Heart left ventricle (tissue), 16 donors: ENCODE measurements around the gene TRPC4. TPM values are rescaled to one million over a fixed set of nuclear protein-coding genes. Genes with fewer than 3 reads are reported as not detected.

Source experiments
- ATAC-seq, 4 donors: fragments of 200-7000 bp; cut with Tn5 transposase; one replicate each; pipeline ENCODE4 v1.9.1; 2020 to 2022; ENCODE audit warnings: moderate library complexity in 4 of 4, mild to moderate bottlenecking in 3 of 4, moderate number of reproducible peaks in 1 of 4
- DNase-seq, 5 donors: peaks; one replicate each; pipeline ENCODE4 v3.0.0-alpha.2; 2020
- H3K27ac ChIP-seq, 12 donors: fragments of 200-600 bp; sonication (generic) in 4 of 12; one replicate each; pipeline versions ENCODE4 v1.5.0 to v1.8.0; 2016 to 2022; ENCODE audit warnings: mild to moderate bottlenecking in 2 of 12
- H3K27me3 ChIP-seq, 9 donors: fragments of 200-600 bp; sonication (generic) in 2 of 9; one replicate each; pipeline versions ENCODE4 v1.5.1 to v1.8.0; 2016 to 2022; ENCODE audit warnings: mild to moderate bottlenecking in 3 of 9
- H3K36me3 ChIP-seq, 9 donors: fragments of 200-600 bp; sonication (generic) in 2 of 9; one replicate each; pipeline versions ENCODE4 v1.5.0 to v1.8.0; 2018 to 2022; ENCODE audit warnings: mild to moderate bottlenecking in 2 of 9
- H3K4me1 ChIP-seq, 12 donors: fragments of 200-600 bp; sonication (generic) in 4 of 12; one replicate each; pipeline versions ENCODE4 v1.5.0 to v1.8.0; 2016 to 2022; ENCODE audit warnings: mild to moderate bottlenecking in 3 of 12
- H3K4me3 ChIP-seq, 12 donors: fragments of 200-600 bp; sonication (generic) in 4 of 12; one replicate each; pipeline versions ENCODE4 v1.5.0 to v1.8.0; 2017 to 2022; ENCODE audit warnings: mild to moderate bottlenecking in 9 of 12, moderate library complexity in 4 of 12
- H3K9me3 ChIP-seq, 12 donors: fragments of 200-600 bp; sonication (generic) in 4 of 12; one replicate each; pipeline versions ENCODE4 v1.5.0 to v1.8.0; 2016 to 2022; ENCODE audit warnings: mild to moderate bottlenecking in 1 of 12
- CTCF ChIP-seq, 12 donors: fragments of 200-600 bp; sonication (generic) in 4 of 12; IDR thresholded peaks; one replicate each; pipeline versions ENCODE4 v1.5.0 to v1.8.0; 2018 to 2022; ENCODE audit warnings: antibody characterized with exemption in 12 of 12, mild to moderate bottlenecking in 5 of 12
- POLR2A ChIP-seq, 2 donors: fragments of 450-650 bp; IDR thresholded peaks; one replicate each; pipeline ENCODE4 v1.6.1; 2017; ENCODE audit warnings: antibody characterized with exemption in 2 of 2, mild to moderate bottlenecking in 2 of 2, moderate library complexity in 2 of 2
- WGBS, 4 donors: extraction: QIAGEN DNeasy Blood & Tissue Kit in 2 of 4; methylation state at CpG; one replicate each; pipeline versions ENCODE4 v1.1.5 to v1.1.7; 2013 to 2018; 5-methylcytosine and 5-hydroxymethylcytosine counted together
- intact Hi-C, 10 donors: fragments of 100-400 bp; cut with DNase I; formaldehyde crosslinking; loops; one replicate each; pipeline versions ENCODE4 v1.11.1 to v1.14.2; 2022
- polyA plus RNA-seq, 2 donors: library from polyadenylated mRNA; stranded (reverse); fragments of 200-250 nt; gene quantifications; one replicate each; pipeline ENCODE4 v1.2.3, GENCODE V29; 2013
- total RNA-seq, 9 donors: library from RNA; depleted of rRNA in 2 of 9; stranded (reverse); fragments of >200 nt in 2 of 9; fragmentation: NEBNext Ultra II Directional in 3 of 9; extraction: Animal tissue kit (Norgen Biotek cat#: 25700) in 3 of 9; gene quantifications; one replicate each; pipeline versions ENCODE4 v1.1.0 to v1.2.4, GENCODE V29; 2016 to 2023
- donor health status: ischemic (EF 13 %, LVEDD 7.1; RV severe dilation, severe dysfunction).
- donor health status: healthy with polysubstance abuse.
- donor health status: DM: no; HTN: yes; CAD: no.
- donor health status: DM: no; HTN: no; CAD: no.
- donor health status: ischemic (EF 25% LVEDD 6.9; RV normal size, moderate dysfunction).
- donor health status: ischemic (EF 25% LVEDD 5.7; RV mildly dilated, moderate dysfunction).
- donor health status: healthy.
- donor health status: DM: yes; HTN: yes; CAD: no.
- donor health status: ischemic (EF 35%, LVEDD 5.7; RV mildly dilated, moderate dysfunction).
- donor health status: nonischemic (EF 11% LVEDD 7.7; RV severe dilation, severe dysfunction).
- donor health status: DM: yes; HTN: yes; CAD: no.
- donor health status: PGD.
- donor health status: ischemic (EF 29% LVEDD 5.4; RV normal size, mild dysfunction).
- donor health status: nonischemic (EF 23%, LVEDD 6.1; RV moderate dilation, normal function).

Gene TRPC4
- total and polyA plus RNA-seq, 11 donors = 0.25 to 2.5 (median 0.79) TPM

- no peaks in the 10 kb centered on the region for H3K9me3 ChIP-seq
- no peak overlapping the region for H3K27ac ChIP-seq
- H3K27me3 ChIP-seq = no peaks in the 10 kb centered on the region
- DNase-seq = no peak
- no peaks in the 10 kb centered on the region for H3K36me3 ChIP-seq
- WGBS, 4 donors = 79 to 93% (median 91%) methylated on average over 3 of the region's 3 CpGs
- H3K4me3 ChIP-seq = no peak overlapping the region
- no peak for ATAC-seq
- intact Hi-C loops = no loop called here
- no peaks in the 10 kb centered on the region for H3K4me1 ChIP-seq
- TF ChIP-seq POLR2A (IDR thresholded peaks at IDR 0.05) = no peak
- TF ChIP-seq CTCF (IDR thresholded peaks at IDR 0.05) = no peak
Observed at GRCh38 chr13:37736045-37736444, 133.5 kb downstream of the TRPC4 start.

- intact Hi-C loops = no loop called here
Observed at GRCh38 chr13:37735293-37735692, 134.3 kb downstream of the TRPC4 start.

GRCh38 chr13:37729876-37730275 lies 139.7 kb downstream of the TRPC4 start:
- 63 to 83% (median 70%) methylated on average over 4 of the region's 4 CpGs for WGBS, 4 donors
- no peak for ATAC-seq

More at GRCh38 chr13:37735293-37735692, 134.3 kb downstream of the TRPC4 start:
- no peak for DNase-seq
- Histone ChIP-seq H3K36me3 (no peaks in the 10 kb centered on the region), H3K4me3 (no peak overlapping the region), H3K4me1 (no peaks in the 10 kb centered on the region), H3K27ac (no peak overlapping the region), H3K27me3 (no peaks in the 10 kb centered on the region), H3K9me3 (no peaks in the 10 kb centered on the region)
- ATAC-seq = no peak
- no peak for TF ChIP-seq POLR2A (IDR thresholded peaks at IDR 0.05)
- no peak for TF ChIP-seq CTCF (IDR thresholded peaks at IDR 0.05)
- 74 to 80% (median 79%) methylated on average over 4 of the region's 4 CpGs for WGBS, 4 donors

More at GRCh38 chr13:37729876-37730275, 139.7 kb downstream of the TRPC4 start:
- Histone ChIP-seq H3K36me3 (no peaks in the 10 kb centered on the region), H3K27ac (no peak overlapping the region), H3K9me3 (no peaks in the 10 kb centered on the region), H3K4me3 (no peak overlapping the region), H3K27me3 (no peaks in the 10 kb centered on the region), H3K4me1 (no peaks in the 10 kb centered on the region)
- TF ChIP-seq CTCF (IDR thresholded peaks at IDR 0.05) = no peak
- TF ChIP-seq POLR2A (IDR thresholded peaks at IDR 0.05) = no peak
- DNase-seq = no peak
- intact Hi-C loops = no loop called here
